PC-3 (cell line): ENCODE measurements around the gene TTC33.

Experiments used
- CTCF ChIP-seq: fragments of 300-600 bp; sonication (generic); conservative IDR thresholded peaks from 2 replicates; pipeline ENCODE4 v1.5.1; 2017; ENCODE audit warnings: antibody characterized with exemption, low read depth, mild to moderate bottlenecking, low read length
- EZH2 ChIP-seq: fragments of 300-600 bp; sonication (generic); IDR thresholded peaks from one replicate; pipeline ENCODE4 v1.6.1; 2017; ENCODE audit warnings: antibody characterized with exemption, mild to moderate bottlenecking, low read length; ENCODE audit not compliant: unreplicated experiment
- EZH2phosphoT487 ChIP-seq: fragments of 300-600 bp; sonication (generic); IDR thresholded peaks from 2 replicates; pipeline ENCODE4 v1.6.1; 2018; ENCODE audit warnings: mild to moderate bottlenecking, antibody characterized with exemption, low read length, borderline replicate concordance

- TF ChIP-seq EZH2: no peak
- TF ChIP-seq CTCF: no peak
- no peak for TF ChIP-seq EZH2phosphoT487
Measured at GRCh38 chr5:40656766-40657165, 99.0 kb downstream of the TTC33 start.
